Caco-2 (cell line): Measurements from ENCODE around the gene JPH3. TPM values are rescaled to one million over a fixed set of nuclear protein-coding genes. Genes with fewer than 3 reads are reported as not detected.

Source experiments
- BruUV-seq: library from RNA; stranded (reverse); fragments of 400-500 nt; replicated peaks from 2 replicates; lab custom pipeline; 2021; lab: Mats Ljungman, UMichigan
- CTCF ChIA-PET: fragments of 300-600 bp; sonication (Branson Sonifier 250); formaldehyde crosslinking; loops from one replicate; lab custom pipeline; 2022; ENCODE audit warnings: antibody characterized with exemption; lab: Charles Lee
- POLR2A ChIA-PET: fragments of 300-600 bp; sonication (Branson Sonifier 250); formaldehyde crosslinking; loops from one replicate; lab custom pipeline; 2022; ENCODE audit warnings: antibody characterized with exemption; lab: Charles Lee
- DNase-seq, 2 experiments: peaks; one replicate each; pipeline versions ENCODE4 v3.0.0 to v3.0.0-alpha.2; 2020 to 2022
- H3K27me3 ChIP-seq: replicated peaks from 2 replicates; pipeline ENCODE4 v1.6.0; 2011; ENCODE audit warnings: low read length; ENCODE audit not compliant: control insufficient read depth, insufficient read depth
- H3K36me3 ChIP-seq: 2 replicates; pipeline ENCODE4 v1.5.1; 2011; ENCODE audit warnings: low read length; ENCODE audit not compliant: control insufficient read depth, insufficient read depth
- H3K4me1 ChIP-seq: fragments of 250-450 bp; sonication (Bioruptor Pico); 2 replicates; pipeline ENCODE4 v1.5.1; 2020; ENCODE audit warnings: mild to moderate bottlenecking
- H3K4me3 ChIP-seq: 2 replicates; pipeline ENCODE4 v1.5.1; 2011; ENCODE audit warnings: low read depth, mild to moderate bottlenecking, control low read depth, low read length
- H3K9me3 ChIP-seq: fragments of 250-450 bp; sonication (Bioruptor Pico); 2 replicates; pipeline ENCODE4 v1.5.1; 2020; ENCODE audit warnings: mild to moderate bottlenecking, moderate library complexity
- H3K27ac Mint-ChIP-seq: one replicate; pipeline ENCODE4 v1.8.0; 2022; ENCODE audit warnings: mixed read lengths; ENCODE audit not compliant: unreplicated experiment
- H3K27me3 Mint-ChIP-seq: one replicate; pipeline ENCODE4 v1.8.0; 2022; ENCODE audit warnings: mixed read lengths; ENCODE audit not compliant: insufficient read depth, unreplicated experiment
- H3K36me3 Mint-ChIP-seq: one replicate; pipeline ENCODE4 v1.8.0; 2022; ENCODE audit warnings: mild to moderate bottlenecking, mixed read lengths; ENCODE audit not compliant: insufficient read depth, unreplicated experiment
- H3K4me1 Mint-ChIP-seq: one replicate; pipeline ENCODE4 v1.8.0; 2022; ENCODE audit warnings: low read depth, mixed read lengths; ENCODE audit not compliant: unreplicated experiment
- H3K4me3 Mint-ChIP-seq: one replicate; pipeline ENCODE4 v1.8.0; 2022; ENCODE audit warnings: mild to moderate bottlenecking, moderate library complexity, mixed read lengths; ENCODE audit not compliant: unreplicated experiment
- H3K9me3 Mint-ChIP-seq: one replicate; pipeline ENCODE4 v1.8.0; 2022; ENCODE audit warnings: mixed read lengths; ENCODE audit not compliant: unreplicated experiment
- intact Hi-C: fragments of 100-400 bp; cut with micrococcal nuclease; formaldehyde crosslinking; loops from one replicate; pipeline ENCODE4 v1.10.0; 2022; ENCODE audit not compliant: unreplicated experiment
- total RNA-seq: library from RNA; stranded (reverse); gene quantifications from 2 replicates; pipeline ENCODE4 v1.2.3, GENCODE V29; 2022
- TF ChIP-seq, protein P1 (sequence below), 2 experiments: fragments of 200-600 bp in 1 of 2; IDR thresholded peaks; 1 replicate in 1 of 2; 2 replicates in 1 of 2; pipeline versions ENCODE4 v1.5.1 to v1.8.0; 2011 to 2022; ENCODE audit warnings: antibody characterized with exemption in 1 of 2, control low read depth in 1 of 2, inconsistent platforms in 1 of 2, low read depth in 1 of 2, low read length in 1 of 2, mild to moderate bottlenecking in 1 of 2, moderate library complexity in 1 of 2; ENCODE audit not compliant: insufficient read depth in 1 of 2, severe bottlenecking in 1 of 2, unreplicated experiment in 1 of 2

JPH3 gene
- total RNA-seq, 1 experiment from 2014 or later, result 4.8 TPM

DNA sequence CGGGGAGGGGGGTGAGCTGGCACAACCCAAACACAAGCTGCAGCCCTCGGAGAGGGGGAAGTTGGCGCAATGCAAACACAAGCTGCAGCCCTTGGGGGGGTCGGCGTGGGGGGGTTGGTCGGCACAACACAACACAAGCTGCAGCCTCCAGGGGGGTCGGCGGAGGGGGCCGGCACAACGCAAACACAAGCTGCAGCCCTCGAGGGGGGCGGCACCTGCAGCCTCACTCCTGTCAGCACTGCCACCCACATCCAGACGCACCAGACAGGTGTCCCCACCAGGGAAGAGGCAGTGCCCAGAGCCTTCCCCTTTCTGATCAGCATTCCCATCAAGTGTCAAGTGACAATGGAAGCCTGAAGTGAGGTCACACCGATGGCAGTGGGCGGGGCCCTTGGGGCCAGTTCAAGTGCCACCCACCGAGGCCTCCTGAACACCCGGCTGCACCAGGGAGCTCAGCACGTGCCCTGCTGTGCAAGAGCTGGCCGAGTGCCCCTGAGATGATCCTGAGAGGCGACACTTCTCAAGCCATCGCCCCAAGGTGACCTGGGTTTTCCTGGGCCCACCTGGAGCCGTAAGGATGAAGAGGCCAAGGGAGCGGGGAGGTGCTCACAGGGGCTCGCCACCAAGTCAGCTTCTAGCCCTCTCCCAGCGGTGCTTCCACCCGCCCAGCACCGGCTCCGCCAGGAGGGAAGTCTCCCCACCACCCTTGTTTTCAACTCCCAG is 104.1 kb downstream of the JPH3 start:
- POLR2A ChIA-PET, result no interaction called here
- Mint-ChIP-seq H3K27ac (no peak overlapping the region), H3K36me3 (peaks cover 46% of the 10 kb centered on the region), H3K9me3 (no peaks in the 10 kb centered on the region), H3K27me3 (no peaks in the 10 kb centered on the region), H3K4me1 (no peaks in the 10 kb centered on the region), H3K4me3 (no peak overlapping the region)
- peaks cover 1% of the 10 kb centered on the region for H3K36me3 ChIP-seq
- TF ChIP-seq, protein P1, sequence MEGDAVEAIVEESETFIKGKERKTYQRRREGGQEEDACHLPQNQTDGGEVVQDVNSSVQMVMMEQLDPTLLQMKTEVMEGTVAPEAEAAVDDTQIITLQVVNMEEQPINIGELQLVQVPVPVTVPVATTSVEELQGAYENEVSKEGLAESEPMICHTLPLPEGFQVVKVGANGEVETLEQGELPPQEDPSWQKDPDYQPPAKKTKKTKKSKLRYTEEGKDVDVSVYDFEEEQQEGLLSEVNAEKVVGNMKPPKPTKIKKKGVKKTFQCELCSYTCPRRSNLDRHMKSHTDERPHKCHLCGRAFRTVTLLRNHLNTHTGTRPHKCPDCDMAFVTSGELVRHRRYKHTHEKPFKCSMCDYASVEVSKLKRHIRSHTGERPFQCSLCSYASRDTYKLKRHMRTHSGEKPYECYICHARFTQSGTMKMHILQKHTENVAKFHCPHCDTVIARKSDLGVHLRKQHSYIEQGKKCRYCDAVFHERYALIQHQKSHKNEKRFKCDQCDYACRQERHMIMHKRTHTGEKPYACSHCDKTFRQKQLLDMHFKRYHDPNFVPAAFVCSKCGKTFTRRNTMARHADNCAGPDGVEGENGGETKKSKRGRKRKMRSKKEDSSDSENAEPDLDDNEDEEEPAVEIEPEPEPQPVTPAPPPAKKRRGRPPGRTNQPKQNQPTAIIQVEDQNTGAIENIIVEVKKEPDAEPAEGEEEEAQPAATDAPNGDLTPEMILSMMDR (IDR thresholded peaks at IDR 0.05; ENCODE audit: insufficient read depth in 1 of 2, low read depth in 1 of 2, low read length in 1 of 2, severe bottlenecking in 1 of 2, unreplicated experiment in 1 of 2), result no peak
- no peaks in the 10 kb centered on the region for H3K9me3 ChIP-seq
- H3K4me3 ChIP-seq, result no peak overlapping the region
- no TSS peak for BruUV-seq
- no peak for DNase-seq
- intact Hi-C loops, result no loop called here
- H3K27me3 ChIP-seq, result no peaks in the 10 kb centered on the region
- no peaks in the 10 kb centered on the region for H3K4me1 ChIP-seq
- CTCF ChIA-PET, result interaction anchor here (0.5 to 1.3 kb wide), 3 partner anchors 15 to 222 kb away, joined by 3 to 4 read pairs (median 3); no protein-coding TSS in a partner anchor

DNA sequence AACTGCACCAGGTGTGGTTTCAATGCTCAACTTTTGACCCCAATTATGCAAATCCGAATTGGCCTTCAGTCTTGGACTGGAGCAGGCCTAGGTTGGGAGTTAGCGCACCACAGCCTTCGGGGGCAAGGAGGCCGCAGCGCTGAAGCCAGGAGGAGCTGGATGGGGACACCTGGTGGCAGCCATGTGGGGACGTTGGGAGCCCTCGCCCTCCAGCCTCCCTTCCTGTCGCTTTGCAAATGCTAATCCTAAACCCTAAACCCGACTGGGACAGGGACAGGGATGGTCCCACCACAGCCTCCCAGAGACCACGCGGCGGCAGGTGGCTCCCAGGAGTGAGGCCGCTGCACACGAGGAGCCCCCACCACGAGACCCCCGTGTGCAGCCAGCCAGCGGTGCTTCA is 104.8 kb downstream of the JPH3 start:
- BruUV-seq, result no TSS peak
- H3K4me3 ChIP-seq, result no peak overlapping the region
- H3K4me1 ChIP-seq, result no peaks in the 10 kb centered on the region
- Mint-ChIP-seq H3K4me3 (no peak overlapping the region), H3K27ac (no peak overlapping the region), H3K27me3 (no peaks in the 10 kb centered on the region), H3K9me3 (no peaks in the 10 kb centered on the region), H3K36me3 (peaks cover 44% of the 10 kb centered on the region), H3K4me1 (no peaks in the 10 kb centered on the region)
- TF ChIP-seq, protein P1 (IDR thresholded peaks at IDR 0.05; ENCODE audit: insufficient read depth in 1 of 2, low read depth in 1 of 2, low read length in 1 of 2, severe bottlenecking in 1 of 2, unreplicated experiment in 1 of 2), result no peak
- intact Hi-C loops, result no loop called here
- no peaks in the 10 kb centered on the region; the same call in 1 of the 2 replicates for H3K36me3 ChIP-seq
- ChIA-PET POLR2A (no interaction called here), CTCF (interaction anchor here (0.5 kb wide), 1 partner anchor 221 kb away, joined by 3 read pairs; no protein-coding TSS in a partner anchor)
- peak in 1 of 2 experiments; percentile 27 for DNase-seq
- no peaks in the 10 kb centered on the region for H3K9me3 ChIP-seq
- no peaks in the 10 kb centered on the region for H3K27me3 ChIP-seq

DNA sequence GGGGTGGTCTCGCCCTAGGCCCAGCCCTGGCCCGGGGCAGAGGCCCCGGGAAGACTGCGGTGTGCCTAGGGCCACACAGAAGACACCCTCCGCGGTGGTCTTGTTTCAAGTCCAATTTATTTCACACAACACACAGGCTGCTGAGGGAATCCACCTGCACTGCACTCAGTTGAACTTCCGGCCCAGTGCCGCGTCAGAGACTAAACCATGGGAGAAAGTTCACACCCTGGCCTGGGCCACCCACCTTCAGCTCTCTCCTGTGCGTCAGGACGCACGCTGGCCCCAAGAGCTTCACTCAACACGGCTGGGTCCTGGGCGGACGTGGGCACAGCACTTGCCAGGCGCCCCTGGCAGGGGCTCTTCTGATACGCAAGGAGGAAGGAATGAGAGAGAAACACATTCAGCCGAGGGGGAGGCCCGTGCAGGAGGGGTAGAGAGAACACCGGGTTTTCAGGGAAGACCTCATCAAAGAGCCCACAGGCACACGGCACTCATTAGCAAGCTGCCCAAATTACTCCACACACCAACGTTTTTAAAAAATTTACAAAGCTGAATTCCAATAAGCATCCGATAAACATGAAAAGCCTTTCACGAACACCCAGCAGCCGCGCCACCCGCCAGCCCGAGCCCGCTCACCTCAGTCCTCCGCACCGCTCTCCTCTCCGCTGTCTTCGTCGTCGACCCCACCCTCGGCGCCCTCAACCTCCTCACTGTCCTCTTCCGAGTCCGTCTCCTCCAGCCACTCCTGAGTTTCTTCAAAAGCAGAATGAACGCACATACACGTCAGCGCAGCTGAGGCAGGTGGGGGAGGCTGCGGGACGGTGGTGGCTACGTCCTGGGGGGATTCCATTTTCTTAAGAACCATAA is 105.6 kb downstream of the JPH3 start:
- peaks cover 45% of the 10 kb centered on the region for H3K36me3 Mint-ChIP-seq
- no peaks in the 10 kb centered on the region for H3K4me1 Mint-ChIP-seq

More for the DNA sequence above, 105.6 kb downstream of the JPH3 start:
- Histone ChIP-seq H3K4me1 (no peaks in the 10 kb centered on the region), H3K9me3 (no peaks in the 10 kb centered on the region), H3K36me3 (no peaks in the 10 kb centered on the region; the same call in 1 of the 2 replicates), H3K4me3 (no peak overlapping the region), H3K27me3 (no peaks in the 10 kb centered on the region)
- no peak for DNase-seq
- no peaks in the 10 kb centered on the region for H3K27me3 Mint-ChIP-seq
- no peak overlapping the region for H3K4me3 Mint-ChIP-seq
- no peak overlapping the region for H3K27ac Mint-ChIP-seq
- intact Hi-C loops, result no loop called here
- POLR2A ChIA-PET, result no interaction called here
- BruUV-seq, result no TSS peak
- CTCF ChIA-PET, result no interaction called here
- H3K9me3 Mint-ChIP-seq, result no peaks in the 10 kb centered on the region
- TF ChIP-seq, protein P1 (IDR thresholded peaks at IDR 0.05; ENCODE audit: insufficient read depth in 1 of 2, low read depth in 1 of 2, low read length in 1 of 2, severe bottlenecking in 1 of 2, unreplicated experiment in 1 of 2), result no peak
